Fibroblast of upper back skin (primary cell): ENCODE data around the gene HOXC4.
"Not testable (repeated sequence)": the region's sequence is repeated elsewhere in the genome, so short reads cannot be mapped to it uniquely, and the experiment has no call there.

ENCODE experiments used
- DNase-seq: peaks from one replicate; pipeline ENCODE4 v3.0.0-alpha.2; 2013

Gene HOXC4

GRCh38 chr12:54098644-54099043 lies 45.0 kb downstream of the HOXC4 start:
- not testable (repeated sequence) for DNase-seq

- not testable (repeated sequence) for DNase-seq
Measured at GRCh38 chr12:54100588-54100987, 47.0 kb downstream of the HOXC4 start.

DNA sequence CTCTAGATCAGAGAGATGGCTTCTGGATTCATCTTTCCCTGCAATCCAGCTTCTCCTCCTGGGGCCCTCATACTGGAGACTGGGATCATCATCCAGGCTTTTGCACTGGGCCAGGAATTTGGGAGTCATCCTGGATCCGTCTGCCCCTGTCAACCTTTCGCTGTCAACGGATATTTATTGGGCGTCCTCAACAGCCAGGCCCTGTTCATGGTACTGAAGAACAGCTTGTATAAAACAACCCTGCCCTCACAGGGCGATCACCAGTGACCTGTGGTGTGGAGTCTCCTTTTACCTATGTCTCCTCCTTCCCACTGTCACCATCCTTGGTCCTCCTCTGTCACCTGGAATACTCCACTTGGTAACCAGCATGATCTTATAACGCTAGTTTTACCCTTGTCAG lies 48.6 kb downstream of the HOXC4 start:
- DNase-seq = not testable (repeated sequence)

- not testable (repeated sequence) for DNase-seq
Measured at GRCh38 chr12:54103827-54104226, 50.2 kb downstream of the HOXC4 start.
